GM21360 (cell line): ENCODE measurements around the gene KRTAP13-3.

Source experiments
- ATAC-seq: cut with Tn5 transposase; IDR thresholded peaks from one replicate; pipeline ENCODE4 v1.9.1; 2021; ENCODE audit warnings: mild to moderate bottlenecking, moderate library complexity; ENCODE audit not compliant: unreplicated experiment

KRTAP13-3 gene

GRCh38 chr21:30425826-30426225 is at the start of gene KRTAP13-3:
Gene KRTAP13-3 (minus strand): TSS chr21:30425926. CDS start chr21:30425912, 14 bp downstream.
- ATAC-seq = no peak

- ATAC-seq = no peak
Observed at GRCh38 chr21:30468900-30469714, 43.4 kb upstream of the KRTAP13-3 start.

GRCh38 chr21:30463713-30464112 is 38.0 kb upstream of the KRTAP13-3 start:
- no peak for ATAC-seq

- ATAC-seq = no peak
Observed at GRCh38 chr21:30448514-30448913, 22.8 kb upstream of the KRTAP13-3 start.

GRCh38 chr21:30447056-30447455 is 21.3 kb upstream of the KRTAP13-3 start:
- no peak for ATAC-seq

GRCh38 chr21:30444204-30444603 is 18.5 kb upstream of the KRTAP13-3 start:
- no peak for ATAC-seq

GRCh38 chr21:30443226-30443625 is 17.5 kb upstream of the KRTAP13-3 start:
- no peak for ATAC-seq

GRCh38 chr21:30439975-30440374 is 14.2 kb upstream of the KRTAP13-3 start, which contains the start of gene KRTAP15-1:
Gene KRTAP15-1 (plus strand): TSS chr21:30440275. CDS start chr21:30440328, 53 bp downstream.
- ATAC-seq = no peak

- ATAC-seq = no peak
Observed at GRCh38 chr21:30437010-30437565, 11.4 kb upstream of the KRTAP13-3 start.

GRCh38 chr21:30434033-30434631 is 8.4 kb upstream of the KRTAP13-3 start:
- no peak for ATAC-seq

- no peak for ATAC-seq
Observed at GRCh38 chr21:30430170-30430655, 4.5 kb upstream of the KRTAP13-3 start, which contains the start of gene KRTAP13-4. Gene KRTAP13-4 (plus strand): TSS chr21:30430220. CDS start chr21:30430276, 56 bp downstream.

- no peak for ATAC-seq
Observed at GRCh38 chr21:30426731-30427130, 1.0 kb upstream of the KRTAP13-3 start.

GRCh38 chr21:30415993-30416392 is 9.7 kb downstream of the KRTAP13-3 start:
- no peak for ATAC-seq

- ATAC-seq = no peak
Observed at GRCh38 chr21:30408782-30409494, 16.8 kb downstream of the KRTAP13-3 start.

- ATAC-seq = no peak
Observed at GRCh38 chr21:30395731-30396130, 30.0 kb downstream of the KRTAP13-3 start, which contains the start of gene KRTAP13-1. Gene KRTAP13-1 (plus strand): TSS chr21:30396031. CDS start chr21:30396087, 56 bp downstream.

GRCh38 chr21:30391492-30392025 is 34.2 kb downstream of the KRTAP13-3 start:
- ATAC-seq = no peak

GRCh38 chr21:30382201-30382600 is 43.5 kb downstream of the KRTAP13-3 start:
- no peak for ATAC-seq
